ENCODE data around the gene IL27RA. TPM values are rescaled to one million over a fixed set of nuclear protein-coding genes. Genes with fewer than 3 reads are reported as not detected.
A peak's percentile ranks its signal among the peaks of the same experiment; 100 is the strongest.

IL27RA gene
- total and polyA plus RNA-seq, 10 donors = 12.8 to 28.7 (median 16.8) TPM

GRCh38 chr19:14088634-14089411, 57.3 kb downstream of the IL27RA start:
- DNase-seq = peak; percentile 81
- TF ChIP-seq CTCF (IDR thresholded peaks at IDR 0.05 in 8 of 11, conservative IDR thresholded peaks at IDR 0.05 in 3 of 11) = no peak
- TF ChIP-seq POLR2A (IDR thresholded peaks at IDR 0.05) = no peak
- peak in 1 of 3 donors; percentile 24 for TF ChIP-seq POLR2AphosphoS5 (IDR thresholded peaks at IDR 0.05)
- no peaks in the 10 kb centered on the region for H3K27me3 ChIP-seq (replicated peaks in 1 of 7)
- H3K9me3 ChIP-seq = peaks cover 0 to 14% (median 11%) of the 10 kb centered on the region in 8 donors
- H3K36me3 ChIP-seq = peaks cover 0 to 26% (median 6%) of the 10 kb centered on the region in 6 donors
- WGBS, 5 donors = 86 to 92% (median 90%) methylated on average over 29 to 30 of the region's 30 CpGs
- peak overlapping the region in 1 of 8 donors; percentile 96 for H3K27ac ChIP-seq
- intact Hi-C loops (cut with DNase I; ENCODE audit: low total_unique reads) = loop anchor here (10.0 kb wide), 1 partner anchor 46 kb away; the partner anchor contains the start of gene ASF1B
- peaks cover 0 to 31% (median 20%) of the 10 kb centered on the region in 6 donors for H3K4me1 ChIP-seq
- H3K4me3 ChIP-seq = peak overlapping the region in 3 of 8 donors; percentile 85 to 96 (median 85)

- intact Hi-C loops (cut with DNase I; ENCODE audit: low total_unique reads) = loop anchor here (10.0 kb wide), 1 partner anchor 45 kb away; the partner anchor contains the start of gene ASF1B
- DNase-seq = no peak
- Histone ChIP-seq H3K4me3 (peak overlapping the region in 7 of 8 donors; percentile 23 to 96 (median 85)), H3K36me3 (peaks cover 0 to 27% (median 6%) of the 10 kb centered on the region in 6 donors), H3K27me3 (replicated peaks in 1 of 7) (no peaks in the 10 kb centered on the region), H3K4me1 (peaks cover 0 to 31% (median 20%) of the 10 kb centered on the region in 6 donors), H3K27ac (peak overlapping the region in 4 of 8 donors; percentile 49 to 98 (median 96)), H3K9me3 (peaks cover 0 to 14% (median 11%) of the 10 kb centered on the region in 8 donors)
- peak in 2 of 11 experiments; percentile 23 to 34 for TF ChIP-seq CTCF (IDR thresholded peaks at IDR 0.05 in 8 of 11, conservative IDR thresholded peaks at IDR 0.05 in 3 of 11)
- TF ChIP-seq POLR2AphosphoS5 (IDR thresholded peaks at IDR 0.05) = no peak
- 16 to 29% (median 23%) methylated on average over 15 to 16 of the region's 16 CpGs for WGBS, 5 donors
Observed at GRCh38 chr19:14089412-14089661, 57.8 kb downstream of the IL27RA start.

GRCh38 chr19:14089662-14090508, 58.3 kb downstream of the IL27RA start:
- peak; percentile 92 for DNase-seq
- 0 to 1% (median 1%) methylated on average over 8 to 141 of the region's 142 CpGs for WGBS, 5 donors
- Histone ChIP-seq H3K27ac (peak overlapping the region in 7 of 8 donors; percentile 46 to 99 (median 97)), H3K4me3 (peak overlapping the region; percentile 37 to 96 (median 84)), H3K4me1 (peaks cover 0 to 36% (median 23%) of the 10 kb centered on the region in 6 donors), H3K36me3 (peaks cover 0 to 32% (median 6%) of the 10 kb centered on the region in 6 donors), H3K9me3 (peaks cover 0 to 14% (median 11%) of the 10 kb centered on the region in 8 donors), H3K27me3 (replicated peaks in 1 of 7) (no peaks in the 10 kb centered on the region)
- intact Hi-C loops (cut with DNase I; ENCODE audit: low total_unique reads) = loop anchor here (10.0 kb wide), 1 partner anchor 45 kb away; the partner anchor contains the start of gene ASF1B
- TF ChIP-seq POLR2A (IDR thresholded peaks at IDR 0.05) = no peak
- peak in 2 of 3 donors; percentile 17 to 38 for TF ChIP-seq POLR2AphosphoS5 (IDR thresholded peaks at IDR 0.05)
- peak in 1 of 11 experiments; percentile 11 for TF ChIP-seq CTCF (IDR thresholded peaks at IDR 0.05 in 8 of 11, conservative IDR thresholded peaks at IDR 0.05 in 3 of 11)
